Neural cell (in vitro differentiated cells): Measurements from ENCODE around the gene TIRAP. TPM values are rescaled to one million over a fixed set of nuclear protein-coding genes. Genes with fewer than 3 reads are reported as not detected.

Experiments
- H2AFZ ChIP-seq: fragments of 200-600, 300-800 bp; sonication (generic), shearing (Covaris generic); 2 replicates; pipeline ENCODE4 v1.6.0; 2014; ENCODE audit warnings: low read depth, mild to moderate bottlenecking, antibody characterized with exemption, low read length, moderate library complexity
- H3F3A ChIP-seq: fragments of 200-600 bp; shearing (Covaris generic); 2 replicates; pipeline ENCODE4 v1.6.1; 2016; ENCODE audit warnings: mild to moderate bottlenecking, moderate library complexity, mixed read lengths, antibody characterized with exemption, low read length; ENCODE audit not compliant: insufficient read depth, poor library complexity, severe bottlenecking
- H3K27ac ChIP-seq: fragments of 200-600, 300-800 bp; sonication (generic), shearing (Covaris generic); 2 replicates; pipeline ENCODE4 v1.5.1; 2014; ENCODE audit warnings: mild to moderate bottlenecking, low read length, moderate library complexity
- H3K27me3 ChIP-seq: fragments of 300-800, 200-600 bp; sonication (generic), shearing (Covaris generic); 2 replicates; pipeline ENCODE4 v1.6.0; 2014; ENCODE audit warnings: mild to moderate bottlenecking, low read depth, low read length, moderate library complexity; ENCODE audit not compliant: insufficient read depth
- H3K36me3 ChIP-seq: fragments of 300-800, 200-600 bp; sonication (generic), shearing (Covaris generic); 2 replicates; pipeline ENCODE4 v1.5.1; 2014; ENCODE audit warnings: mild to moderate bottlenecking, antibody characterized with exemption, low read length, moderate library complexity; ENCODE audit not compliant: insufficient read depth
- H3K4me2 ChIP-seq: fragments of 300-800, 200-600 bp; sonication (generic), shearing (Covaris generic); 2 replicates; pipeline ENCODE4 v1.6.0; 2014; ENCODE audit warnings: mild to moderate bottlenecking, low read length
- H3K4me3 ChIP-seq: fragments of 300-800, 200-600 bp; sonication (generic), shearing (Covaris generic); 2 replicates; pipeline ENCODE4 v1.5.1; 2014; ENCODE audit warnings: mild to moderate bottlenecking, low read length, moderate library complexity
- H3K79me2 ChIP-seq: fragments of 200-600 bp; shearing (Covaris generic); replicated peaks from 2 replicates; pipeline ENCODE4 v1.6.0; 2014; ENCODE audit warnings: mild to moderate bottlenecking, low read length, moderate library complexity; ENCODE audit not compliant: insufficient read depth
- H3K9ac ChIP-seq: fragments of 300-800, 200-600 bp; sonication (generic), shearing (Covaris generic); 2 replicates; pipeline ENCODE4 v1.6.1; 2016; ENCODE audit warnings: mild to moderate bottlenecking, low read length, mixed read lengths
- H3K9me2 ChIP-seq: fragments of 200-600 bp; shearing (Covaris generic); 2 replicates; pipeline ENCODE4 v1.6.1; 2016; ENCODE audit warnings: mild to moderate bottlenecking, low read length, mixed read lengths; ENCODE audit not compliant: insufficient read depth
- H3K9me3 ChIP-seq: fragments of 200-600, 300-800 bp; sonication (generic), shearing (Covaris generic); 2 replicates; pipeline ENCODE4 v1.6.1; 2016; ENCODE audit warnings: mild to moderate bottlenecking, mixed run types, low read length, moderate library complexity, mixed read lengths
- H4K20me1 ChIP-seq: fragments of 200-600 bp; shearing (Covaris generic); 2 replicates; pipeline ENCODE4 v1.6.1; 2016; ENCODE audit warnings: mild to moderate bottlenecking, mixed run types; ENCODE audit not compliant: insufficient read depth
- CTCF ChIP-seq: fragments of 450-650 bp; IDR thresholded peaks from 2 replicates; pipeline ENCODE4 v1.5.1; 2014; ENCODE audit warnings: antibody characterized with exemption, mild to moderate bottlenecking, moderate library complexity; ENCODE audit not compliant: poor library complexity, severe bottlenecking
- EP300 ChIP-seq: fragments of 450-650 bp; conservative IDR thresholded peaks from 2 replicates; pipeline ENCODE4 v1.6.1; 2014; ENCODE audit warnings: antibody characterized with exemption, mild to moderate bottlenecking, moderate library complexity; ENCODE audit not compliant: poor library complexity, severe bottlenecking
- EZH2 ChIP-seq: fragments of 200-600, 300-800 bp; shearing (Covaris generic), sonication (generic); IDR thresholded peaks from 2 replicates; pipeline ENCODE4 v1.6.1; 2014; ENCODE audit warnings: antibody characterized with exemption, low read length, borderline replicate concordance, mild to moderate bottlenecking; ENCODE audit not compliant: insufficient read depth, poor library complexity, severe bottlenecking
- MXI1 ChIP-seq: fragments of 450-650 bp; conservative IDR thresholded peaks from 2 replicates; pipeline ENCODE4 v1.6.1; 2014; ENCODE audit warnings: antibody characterized with exemption, mild to moderate bottlenecking; ENCODE audit not compliant: poor library complexity, severe bottlenecking
- POLR2AphosphoS5 ChIP-seq: IDR thresholded peaks from 2 replicates; pipeline ENCODE4 v1.6.1; 2012
- RAD21 ChIP-seq: fragments of 450-650 bp; conservative IDR thresholded peaks from 2 replicates; pipeline ENCODE4 v1.6.1; 2014; ENCODE audit warnings: antibody characterized with exemption, mild to moderate bottlenecking, moderate library complexity
- SMC3 ChIP-seq: fragments of 450-650 bp; conservative IDR thresholded peaks from 2 replicates; pipeline ENCODE4 v1.6.1; 2014; ENCODE audit warnings: antibody characterized with exemption, mild to moderate bottlenecking, moderate library complexity; ENCODE audit not compliant: poor library complexity
- TAF1 ChIP-seq: IDR thresholded peaks from 2 replicates; pipeline ENCODE4 v1.6.1; 2012; ENCODE audit warnings: low read depth
- polyA plus RNA-seq: library from polyadenylated mRNA; depleted of rRNA; stranded (reverse); fragments of >200 nt; gene quantifications from 2 replicates; pipeline ENCODE4 v1.2.3, GENCODE V29; 2014
- TF ChIP-seq, protein P1 (sequence below): IDR thresholded peaks from 2 replicates; pipeline ENCODE4 v1.6.1; 2012; ENCODE audit warnings: borderline replicate concordance

TIRAP gene
- polyA plus RNA-seq, 1 donor from 2014 or later = 3.6 TPM

DNA sequence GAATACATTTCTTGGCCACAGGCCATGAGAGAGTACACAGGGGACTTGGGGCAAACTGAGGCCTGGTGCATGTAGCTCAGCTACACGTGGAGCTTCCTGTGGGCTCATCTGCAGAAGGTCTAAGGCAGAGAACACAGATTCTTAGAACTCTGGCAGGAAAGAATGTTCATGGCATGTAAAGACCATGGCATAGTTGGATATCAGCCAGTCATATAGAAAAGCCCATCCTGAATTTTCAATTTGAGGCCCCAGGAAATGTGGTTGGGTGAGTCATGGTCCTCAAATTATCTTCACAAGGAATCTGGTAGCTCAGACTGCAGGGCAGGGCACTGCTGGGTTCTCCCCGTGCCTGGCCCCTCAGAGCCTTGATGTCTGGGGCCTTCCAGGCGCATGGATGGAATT, 58.9 kb downstream of the TIRAP start:
- H3K36me3 ChIP-seq = no peaks in the 10 kb centered on the region
- H3K4me3 ChIP-seq = no peak overlapping the region
- no peak overlapping the region for H3K9ac ChIP-seq
- no peak overlapping the region for H2AFZ ChIP-seq
- no peaks in the 10 kb centered on the region for H3K9me3 ChIP-seq
- H4K20me1 ChIP-seq = no peaks in the 10 kb centered on the region
- no peak overlapping the region for H3K27ac ChIP-seq
- H3K9me2 ChIP-seq = no peaks in the 10 kb centered on the region
- H3K27me3 ChIP-seq = no peaks in the 10 kb centered on the region
- no peak overlapping the region for H3K4me2 ChIP-seq
- H3K79me2 ChIP-seq = no peaks in the 10 kb centered on the region
- TF ChIP-seq, protein P1, sequence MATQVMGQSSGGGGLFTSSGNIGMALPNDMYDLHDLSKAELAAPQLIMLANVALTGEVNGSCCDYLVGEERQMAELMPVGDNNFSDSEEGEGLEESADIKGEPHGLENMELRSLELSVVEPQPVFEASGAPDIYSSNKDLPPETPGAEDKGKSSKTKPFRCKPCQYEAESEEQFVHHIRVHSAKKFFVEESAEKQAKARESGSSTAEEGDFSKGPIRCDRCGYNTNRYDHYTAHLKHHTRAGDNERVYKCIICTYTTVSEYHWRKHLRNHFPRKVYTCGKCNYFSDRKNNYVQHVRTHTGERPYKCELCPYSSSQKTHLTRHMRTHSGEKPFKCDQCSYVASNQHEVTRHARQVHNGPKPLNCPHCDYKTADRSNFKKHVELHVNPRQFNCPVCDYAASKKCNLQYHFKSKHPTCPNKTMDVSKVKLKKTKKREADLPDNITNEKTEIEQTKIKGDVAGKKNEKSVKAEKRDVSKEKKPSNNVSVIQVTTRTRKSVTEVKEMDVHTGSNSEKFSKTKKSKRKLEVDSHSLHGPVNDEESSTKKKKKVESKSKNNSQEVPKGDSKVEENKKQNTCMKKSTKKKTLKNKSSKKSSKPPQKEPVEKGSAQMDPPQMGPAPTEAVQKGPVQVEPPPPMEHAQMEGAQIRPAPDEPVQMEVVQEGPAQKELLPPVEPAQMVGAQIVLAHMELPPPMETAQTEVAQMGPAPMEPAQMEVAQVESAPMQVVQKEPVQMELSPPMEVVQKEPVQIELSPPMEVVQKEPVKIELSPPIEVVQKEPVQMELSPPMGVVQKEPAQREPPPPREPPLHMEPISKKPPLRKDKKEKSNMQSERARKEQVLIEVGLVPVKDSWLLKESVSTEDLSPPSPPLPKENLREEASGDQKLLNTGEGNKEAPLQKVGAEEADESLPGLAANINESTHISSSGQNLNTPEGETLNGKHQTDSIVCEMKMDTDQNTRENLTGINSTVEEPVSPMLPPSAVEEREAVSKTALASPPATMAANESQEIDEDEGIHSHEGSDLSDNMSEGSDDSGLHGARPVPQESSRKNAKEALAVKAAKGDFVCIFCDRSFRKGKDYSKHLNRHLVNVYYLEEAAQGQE = no peak
- TF ChIP-seq SMC3 (no peak), MXI1 (no peak), CTCF (no peak), TAF1 (no peak), RAD21 (no peak)
- no peaks in the 10 kb centered on the region for H3F3A ChIP-seq

DNA sequence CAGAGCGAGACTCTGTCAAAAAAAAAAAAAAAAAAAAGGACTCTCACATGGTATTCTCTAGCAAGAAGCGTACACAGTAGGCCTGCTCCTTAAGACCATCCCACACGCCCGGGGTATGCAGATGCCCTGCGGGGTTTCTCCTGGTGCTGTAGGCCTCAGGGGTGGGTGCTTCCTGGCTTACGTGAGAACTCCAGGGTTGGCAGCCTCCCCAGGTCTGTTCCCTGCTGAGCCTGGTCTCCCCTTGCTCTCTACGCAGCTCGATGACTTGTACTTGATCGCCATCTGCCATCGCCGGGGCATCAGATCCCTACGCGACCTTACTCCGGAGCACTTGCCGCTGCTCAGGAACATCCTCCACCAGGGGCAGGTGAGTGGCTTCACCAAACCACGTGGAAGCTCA, 60.2 kb downstream of the TIRAP start:
- H3K9ac ChIP-seq = no peak overlapping the region
- no peaks in the 10 kb centered on the region for H3K79me2 ChIP-seq
- H3K4me2 ChIP-seq = no peak overlapping the region
- no peak overlapping the region for H3K27ac ChIP-seq
- TF ChIP-seq, protein P1 = no peak
- TF ChIP-seq EP300 (no peak), MXI1 (no peak), CTCF (no peak), POLR2AphosphoS5 (no peak), EZH2 (no peak), TAF1 (no peak), SMC3 (no peak), RAD21 (no peak)
- H3K4me3 ChIP-seq = no peak overlapping the region
- H3K27me3 ChIP-seq = no peaks in the 10 kb centered on the region
- H3F3A ChIP-seq = no peaks in the 10 kb centered on the region
- H3K9me3 ChIP-seq = no peaks in the 10 kb centered on the region
- no peaks in the 10 kb centered on the region for H3K36me3 ChIP-seq
- no peaks in the 10 kb centered on the region for H4K20me1 ChIP-seq
- no peak overlapping the region for H2AFZ ChIP-seq
- H3K9me2 ChIP-seq = no peaks in the 10 kb centered on the region
